MM.1S (cell line): ENCODE data around the gene HDHD5.

Experiments used
- CTCF ChIP-seq: fragments of 300-600 bp; sonication (generic); IDR thresholded peaks from 2 replicates; pipeline ENCODE4 v1.5.1; 2016; ENCODE audit warnings: antibody characterized with exemption, low read length, mixed read lengths
- EZH2phosphoT487 ChIP-seq: fragments of 300-600 bp; sonication (generic); IDR thresholded peaks from 2 replicates; pipeline ENCODE4 v1.6.1; 2018; ENCODE audit warnings: antibody characterized with exemption, low read length

GRCh38 chr22:17120281-17120680 is 38.8 kb downstream of the HDHD5 start:
- TF ChIP-seq CTCF (no peak), EZH2phosphoT487 (no peak)
